ENCODE measurements around the gene CBFA2T2.
"Not testable (repeated sequence)": the region's sequence is repeated elsewhere in the genome, so short reads cannot be mapped to it uniquely, and the experiment has no call there.

Gene CBFA2T2

DNA sequence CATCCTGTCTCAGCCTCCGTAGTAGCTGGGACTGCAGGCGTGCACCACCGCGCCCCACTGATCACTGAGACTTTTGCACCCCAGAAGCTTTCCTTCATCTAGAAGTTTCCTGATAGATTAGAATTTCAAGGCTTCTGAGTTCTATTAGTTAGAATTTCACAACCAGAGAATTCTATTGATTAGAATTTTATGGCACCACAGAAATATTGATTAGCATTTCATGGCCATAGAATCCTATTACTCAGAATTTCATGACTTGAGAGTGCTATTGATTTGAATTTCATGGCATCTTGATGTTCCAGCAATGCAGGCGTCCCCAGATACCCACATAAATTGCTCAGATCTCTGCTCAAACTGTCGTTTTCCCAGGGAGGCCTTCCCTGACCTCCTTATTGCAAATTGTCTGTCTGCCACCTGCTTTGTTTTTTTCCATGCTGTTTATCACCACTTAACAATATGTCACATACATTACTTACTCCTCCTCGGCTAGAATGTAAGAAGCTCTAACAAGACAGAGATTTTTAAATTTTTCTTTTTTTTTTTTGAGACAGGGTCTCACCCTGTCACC is 16.9 kb upstream of the CBFA2T2 start:
- no peak for DNase-seq

DNA sequence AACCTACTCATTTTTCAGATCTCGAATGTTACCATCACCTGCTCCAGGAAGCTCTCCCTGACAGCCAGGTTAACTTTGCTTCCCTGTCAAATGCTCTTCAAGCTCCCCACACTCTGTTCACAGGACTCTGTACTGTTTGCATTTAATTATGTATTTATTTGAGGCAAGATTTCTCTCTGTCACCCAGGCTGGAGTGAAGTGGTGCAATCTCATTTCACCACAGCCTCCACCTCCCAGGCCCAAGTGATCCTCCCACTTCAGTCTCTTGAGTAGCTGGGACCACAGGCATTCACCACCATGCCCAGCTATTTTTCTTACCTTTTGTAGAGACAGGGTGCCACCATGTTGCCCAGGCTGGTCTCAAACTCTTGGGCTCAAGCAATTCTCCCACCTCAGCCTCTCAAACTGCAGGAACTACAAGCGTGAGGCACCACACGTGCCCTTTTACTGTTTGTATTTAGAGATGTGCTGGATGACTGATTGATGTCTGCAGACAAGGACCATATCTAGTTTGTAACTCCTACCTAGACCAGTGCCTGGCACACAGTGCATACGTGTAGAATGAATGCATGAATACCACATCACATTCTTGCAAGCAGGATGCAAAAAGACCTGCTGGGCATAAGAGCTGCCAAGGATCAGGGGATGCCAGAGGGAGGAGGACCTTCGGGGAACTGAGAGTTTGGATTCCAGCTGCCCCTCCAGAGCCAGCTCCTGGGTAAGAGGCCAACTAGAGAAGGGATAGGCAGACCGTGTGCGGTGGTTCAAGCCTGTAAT is 15.6 kb upstream of the CBFA2T2 start:
- no peak for DNase-seq

- no peak for DNase-seq
Observed at GRCh38 chr20:33474963-33475362, 14.9 kb upstream of the CBFA2T2 start.

DNA sequence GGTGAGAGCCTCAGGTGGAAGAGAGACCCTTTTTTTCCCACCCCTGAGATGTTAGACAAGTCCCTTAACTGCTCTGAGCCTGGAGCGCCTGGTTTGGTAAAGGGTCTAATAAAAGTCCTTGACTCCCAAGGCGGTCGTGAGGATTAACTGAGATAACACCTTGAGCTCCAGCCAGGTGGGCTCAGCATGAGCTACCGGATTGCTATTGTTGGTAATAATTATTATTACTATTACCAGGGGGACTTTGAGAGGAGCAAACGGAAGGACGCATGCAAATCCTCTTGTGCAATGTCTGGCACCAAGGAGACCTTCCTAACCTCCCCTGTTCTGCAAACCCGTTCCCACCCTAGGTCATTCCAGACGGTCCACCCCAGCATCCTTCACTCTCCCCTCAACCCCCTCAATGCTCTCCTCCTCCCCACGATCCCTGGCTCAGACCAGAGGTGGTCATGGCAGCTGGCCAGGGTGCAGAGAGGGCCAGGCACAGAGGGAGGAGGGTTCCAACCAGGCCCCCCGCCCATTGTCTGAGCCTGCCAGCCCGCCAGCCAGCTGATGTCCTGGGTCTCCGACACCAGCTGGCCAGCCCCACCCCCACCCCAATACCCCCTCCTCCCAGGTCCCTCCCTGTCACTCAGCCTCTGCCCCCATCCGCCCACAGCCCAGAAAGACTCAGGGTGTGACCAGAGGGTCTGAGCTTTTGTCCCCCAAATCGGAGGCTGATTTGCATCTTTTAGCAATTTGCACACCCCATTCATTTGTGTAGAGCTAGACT is 14.3 kb upstream of the CBFA2T2 start:
- no peak for DNase-seq

- DNase-seq, result no peak
Observed at GRCh38 chr20:33477386-33478234, 12.3 kb upstream of the CBFA2T2 start.

GRCh38 chr20:33480048-33480447 is 9.8 kb upstream of the CBFA2T2 start:
- no peak for DNase-seq

DNA sequence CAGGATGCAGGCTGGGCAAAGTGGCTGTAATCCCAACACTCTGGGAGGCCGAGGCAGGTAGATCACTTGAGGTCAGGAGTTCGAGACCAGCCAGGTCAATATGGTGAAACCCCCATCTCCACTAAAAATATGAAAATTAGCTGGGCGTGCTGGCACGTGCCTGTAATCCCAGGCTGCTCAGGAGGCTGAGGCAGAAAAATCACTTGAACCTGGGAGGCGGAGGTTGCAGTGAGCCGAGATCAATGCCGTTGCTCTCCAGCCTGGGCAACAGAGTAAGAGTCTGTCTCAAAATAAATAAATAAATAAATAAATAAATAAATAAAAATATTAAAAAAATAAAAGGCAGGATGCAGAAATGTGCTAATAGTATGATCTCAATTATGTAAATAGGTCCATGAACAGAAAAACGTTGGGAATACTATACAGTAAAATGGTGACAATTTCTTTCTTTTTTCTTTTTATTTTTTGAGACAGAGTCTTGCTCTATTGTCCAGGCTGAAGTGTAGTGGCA is 8.4 kb upstream of the CBFA2T2 start:
- DNase-seq, result no peak

DNA sequence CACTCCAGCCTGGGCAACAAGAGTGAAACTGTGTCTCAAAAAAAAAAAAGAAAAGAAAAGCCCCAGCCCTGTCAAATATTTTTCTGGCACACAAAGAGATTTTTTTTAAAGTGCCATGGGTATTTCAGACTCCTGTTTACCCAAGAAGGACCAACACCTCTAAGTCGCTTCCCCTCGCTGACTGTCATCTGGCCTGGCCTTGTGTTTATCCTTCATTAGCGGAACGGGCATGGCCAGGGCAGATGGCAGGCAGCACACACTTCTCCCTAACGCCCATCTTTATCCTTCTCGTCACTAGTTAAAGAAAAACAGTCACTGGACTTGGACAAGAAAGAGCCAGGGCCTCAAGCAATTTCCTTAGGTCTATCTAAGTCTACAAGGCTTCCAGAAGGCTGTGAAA is 7.3 kb upstream of the CBFA2T2 start:
- DNase-seq, result no peak

GRCh38 chr20:33483186-33483585 is 6.7 kb upstream of the CBFA2T2 start:
- not testable (repeated sequence) for DNase-seq

- DNase-seq, result no peak
Observed at GRCh38 chr20:33488201-33488600, 1.7 kb upstream of the CBFA2T2 start.

- DNase-seq, result not testable (repeated sequence)
Observed at GRCh38 chr20:33488661-33489494, 1.0 kb upstream of the CBFA2T2 start.

DNA sequence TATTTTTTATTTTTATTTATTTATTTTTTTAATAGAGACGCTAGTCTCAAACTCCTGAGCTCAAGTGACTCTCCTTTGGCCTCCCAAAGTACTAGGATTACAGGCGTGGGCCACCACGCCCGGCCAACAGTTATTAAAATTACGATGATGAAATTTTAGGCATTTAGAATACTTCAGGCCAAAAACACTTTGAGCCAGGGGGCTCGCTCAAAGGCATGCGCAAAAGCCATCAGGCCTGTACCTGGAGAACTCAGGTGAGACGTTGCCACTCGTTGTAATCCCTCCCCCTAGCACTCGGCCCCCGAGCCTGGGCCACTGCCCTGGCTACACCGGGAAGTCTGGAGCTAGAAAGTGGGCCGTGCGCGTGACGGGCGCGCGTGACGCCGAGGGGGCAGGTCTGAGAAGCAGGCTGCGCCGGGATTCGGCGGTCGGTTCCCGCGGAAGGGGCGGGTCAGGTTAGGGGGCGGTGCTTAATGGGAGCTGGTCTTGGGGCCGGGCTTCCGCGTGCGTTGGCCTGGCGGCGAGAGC is 337 bp upstream of the CBFA2T2 start:
- peak; percentile 99 for DNase-seq

- no peak for DNase-seq
Observed at GRCh38 chr20:33490934-33491656, 1.2 kb downstream of the CBFA2T2 start.

DNA sequence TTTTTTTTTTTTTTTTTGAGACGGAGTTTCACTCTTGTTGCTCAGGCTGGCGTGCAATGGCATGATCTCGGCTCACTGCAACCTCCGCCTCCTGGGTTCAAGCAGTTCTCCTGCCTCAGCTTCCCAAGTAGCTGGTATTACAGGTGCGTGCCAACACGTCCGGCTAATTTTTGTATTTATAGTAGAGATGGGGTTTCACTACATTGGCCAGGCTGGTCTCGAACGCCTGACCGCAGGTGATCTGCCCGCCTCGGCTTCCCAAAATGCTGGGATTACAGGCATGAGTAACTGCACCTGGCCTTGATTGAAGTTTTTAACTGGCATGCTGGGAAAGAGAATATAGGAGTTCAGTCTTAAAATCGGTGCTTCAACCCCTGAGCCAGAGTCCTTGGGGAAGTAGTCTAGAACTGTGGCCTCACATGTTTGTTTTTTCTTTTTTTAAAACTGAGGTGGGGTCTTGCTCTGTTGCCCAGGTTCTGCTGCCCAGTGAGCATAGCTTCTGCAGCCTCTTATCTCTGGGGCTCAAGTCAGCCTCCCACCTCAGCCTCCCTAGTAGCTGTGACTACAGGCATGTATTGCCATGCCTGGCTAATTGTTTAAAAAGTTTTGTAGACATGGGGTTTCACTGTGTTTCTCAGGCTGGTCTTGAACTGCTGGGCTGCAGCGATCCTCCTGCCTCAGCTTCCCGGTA is 3.3 kb downstream of the CBFA2T2 start:
- DNase-seq, result no peak

DNA sequence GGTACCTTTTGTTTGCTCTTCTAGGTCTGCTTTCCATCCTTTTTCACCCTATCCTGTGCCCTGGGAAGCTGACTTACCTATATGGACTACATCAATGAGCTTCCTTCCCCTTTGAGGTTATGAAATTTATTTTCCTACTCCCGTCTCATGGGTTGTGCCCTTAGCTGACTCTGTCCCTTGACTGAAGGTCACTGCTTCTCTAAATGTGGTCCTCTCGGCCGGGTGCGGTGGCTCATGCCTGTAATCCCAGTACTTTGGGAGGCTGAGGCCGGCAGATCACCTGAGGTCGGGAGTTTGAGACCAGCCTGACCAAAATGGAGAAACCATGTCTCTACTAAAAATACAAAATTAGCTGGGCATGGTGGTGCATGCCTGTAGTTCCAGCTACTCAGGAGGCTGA is 6.9 kb downstream of the CBFA2T2 start:
- not testable (repeated sequence) for DNase-seq

GRCh38 chr20:33499355-33499754 is 9.5 kb downstream of the CBFA2T2 start:
- DNase-seq, result no peak

GRCh38 chr20:33501000-33501399 is 11.1 kb downstream of the CBFA2T2 start:
- DNase-seq, result no peak

DNA sequence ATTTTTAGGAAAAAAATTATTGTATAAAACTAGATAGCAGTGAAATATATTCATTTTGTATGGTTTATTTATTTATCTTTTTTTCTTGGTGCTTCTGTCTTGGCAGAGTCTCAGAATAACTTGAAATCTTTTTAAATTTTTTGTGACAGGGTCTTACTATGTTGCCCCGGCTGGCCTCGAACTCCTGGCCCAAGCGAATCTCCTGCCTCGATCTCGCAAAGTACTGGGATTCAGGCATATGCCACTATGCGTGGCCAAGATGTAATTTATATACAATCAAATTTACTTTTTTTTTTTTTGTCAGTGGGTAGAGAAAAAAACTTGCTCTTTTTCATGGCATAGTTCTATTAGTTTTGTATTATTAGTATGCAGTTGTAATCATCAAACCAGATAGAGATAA is 13.7 kb downstream of the CBFA2T2 start:
- DNase-seq, result no peak

GRCh38 chr20:33506576-33506975 is 16.7 kb downstream of the CBFA2T2 start:
- no peak for DNase-seq

GRCh38 chr20:33507461-33507860 is 17.6 kb downstream of the CBFA2T2 start:
- no peak for DNase-seq

Data from CD4-positive, alpha-beta T cell treated with Interferon alpha-2 for 1 hour (primary cell).